Testis (tissue), 3 donors: ENCODE measurements around the gene ZCCHC14. TPM values are rescaled to one million over a fixed set of nuclear protein-coding genes. Genes with fewer than 3 reads are reported as not detected.
A peak's percentile ranks its signal among the peaks of the same experiment; 100 is the strongest.
"Not testable (repeated sequence)": the region's sequence is repeated elsewhere in the genome, so short reads cannot be mapped to it uniquely, and the experiment has no call there.

ENCODE experiments used
- DNase-seq: peaks from one replicate; pipeline ENCODE4 v3.0.0-alpha.2; 2019
- H3K27ac ChIP-seq, 2 donors: fragments of 200-600 bp; sonication (generic); one replicate each; pipeline ENCODE4 v1.5.1; 2019
- H3K27me3 ChIP-seq: fragments of 200-600 bp; sonication (generic); one replicate; pipeline ENCODE4 v1.5.1; 2019
- H3K36me3 ChIP-seq: fragments of 200-600 bp; sonication (generic); one replicate; pipeline ENCODE4 v1.5.1; 2017; ENCODE audit warnings: low read depth; ENCODE audit errors: missing control alignments
- H3K4me1 ChIP-seq: fragments of 200-600 bp; sonication (generic); one replicate; pipeline ENCODE4 v1.5.1; 2019
- H3K4me3 ChIP-seq, 2 donors: fragments of 200-600 bp; sonication (generic); one replicate each; pipeline ENCODE4 v1.5.1; 2017 to 2019
- H3K9me3 ChIP-seq: fragments of 200-600 bp; sonication (generic); one replicate; pipeline ENCODE4 v1.5.1; 2017
- POLR2A ChIP-seq: fragments of 450-650 bp; IDR thresholded peaks from one replicate; pipeline ENCODE4 v1.6.1; 2017; ENCODE audit warnings: antibody characterized with exemption, mild to moderate bottlenecking, moderate library complexity
- WGBS, 2 donors: methylation state at CpG; one replicate each; pipeline ENCODE4 v1.1.5; 2018; 5-methylcytosine and 5-hydroxymethylcytosine counted together
- intact Hi-C: fragments of 100-400 bp; cut with DNase I; formaldehyde crosslinking; loops from one replicate; pipeline ENCODE4 v1.15.1; 2023; ENCODE audit warnings: low total_unique reads
- polyA plus RNA-seq: library from polyadenylated mRNA; stranded (reverse); fragments of 350-450 nt; fragmentation: Illumina TruSeq; extraction: RNeasy Lipid Tissue Mini Kit (QIAGEN cat#74804); gene quantifications from one replicate; pipeline ENCODE4 v1.2.3, GENCODE V29; 2014; ENCODE audit warnings: low read depth, low replicate concordance; ENCODE audit not compliant: insufficient read depth
- total RNA-seq, 2 donors: library from RNA; depleted of rRNA; stranded (reverse); fragments of >200 nt; gene quantifications; one replicate each; pipeline ENCODE4 v1.2.3, GENCODE V29; 2016
- TF ChIP-seq, protein P1 (sequence below), 3 experiments: fragments of 450-650 bp in 2 of 3; fragments of 200-600 bp in 1 of 3; sonication (generic) in 1 of 3; IDR thresholded peaks; one replicate each; pipeline ENCODE4 v1.5.1; 2016 to 2019; ENCODE audit warnings: antibody characterized with exemption in 3 of 3, mild to moderate bottlenecking in 2 of 3, moderate library complexity in 1 of 3

Gene ZCCHC14
- total and polyA plus RNA-seq, 3 donors from 2014 or later = 82.3 to 130 (median 94.0) TPM

- Histone ChIP-seq H3K4me1 (peaks cover 30% of the 10 kb centered on the region), H3K36me3 (no peaks in the 10 kb centered on the region), H3K27me3 (no peaks in the 10 kb centered on the region), H3K9me3 (no peaks in the 10 kb centered on the region), H3K4me3 (no peak overlapping the region), H3K27ac (peak overlapping the region; percentile 95 to 97)
- intact Hi-C loops = no loop called here
- WGBS, 2 donors = 51 to 65% methylated on average over 1 of the region's 1 CpG
- DNase-seq = no peak
- no peak for TF ChIP-seq POLR2A
- TF ChIP-seq, protein P1, sequence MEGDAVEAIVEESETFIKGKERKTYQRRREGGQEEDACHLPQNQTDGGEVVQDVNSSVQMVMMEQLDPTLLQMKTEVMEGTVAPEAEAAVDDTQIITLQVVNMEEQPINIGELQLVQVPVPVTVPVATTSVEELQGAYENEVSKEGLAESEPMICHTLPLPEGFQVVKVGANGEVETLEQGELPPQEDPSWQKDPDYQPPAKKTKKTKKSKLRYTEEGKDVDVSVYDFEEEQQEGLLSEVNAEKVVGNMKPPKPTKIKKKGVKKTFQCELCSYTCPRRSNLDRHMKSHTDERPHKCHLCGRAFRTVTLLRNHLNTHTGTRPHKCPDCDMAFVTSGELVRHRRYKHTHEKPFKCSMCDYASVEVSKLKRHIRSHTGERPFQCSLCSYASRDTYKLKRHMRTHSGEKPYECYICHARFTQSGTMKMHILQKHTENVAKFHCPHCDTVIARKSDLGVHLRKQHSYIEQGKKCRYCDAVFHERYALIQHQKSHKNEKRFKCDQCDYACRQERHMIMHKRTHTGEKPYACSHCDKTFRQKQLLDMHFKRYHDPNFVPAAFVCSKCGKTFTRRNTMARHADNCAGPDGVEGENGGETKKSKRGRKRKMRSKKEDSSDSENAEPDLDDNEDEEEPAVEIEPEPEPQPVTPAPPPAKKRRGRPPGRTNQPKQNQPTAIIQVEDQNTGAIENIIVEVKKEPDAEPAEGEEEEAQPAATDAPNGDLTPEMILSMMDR (IDR thresholded peaks at IDR 0.05) = no peak
Observed at GRCh38 chr16:87388818-87389134, 104.0 kb downstream of the ZCCHC14 start.

GRCh38 chr16:87387942-87388817 lies 104.6 kb downstream of the ZCCHC14 start:
- peak overlapping the region; percentile 95 to 97 for H3K27ac ChIP-seq
- WGBS, 2 donors = 23 to 24% methylated on average over 18 of the region's 18 CpGs
- H3K9me3 ChIP-seq = no peaks in the 10 kb centered on the region
- intact Hi-C loops = no loop called here
- H3K4me1 ChIP-seq = peaks cover 24% of the 10 kb centered on the region
- no peaks in the 10 kb centered on the region for H3K36me3 ChIP-seq
- no peak for TF ChIP-seq POLR2A
- TF ChIP-seq, protein P1 (IDR thresholded peaks at IDR 0.05) = no peak
- no peak overlapping the region for H3K4me3 ChIP-seq
- no peaks in the 10 kb centered on the region for H3K27me3 ChIP-seq
- DNase-seq = peak; percentile 97

- not testable (repeated sequence) for H3K36me3 ChIP-seq, DNase-seq, H3K9me3 ChIP-seq, H3K27me3 ChIP-seq
- Histone ChIP-seq H3K4me3 (peak overlapping the region; percentile 78 to 80), H3K27ac (peak overlapping the region; percentile 80 to 95), H3K4me1 (peaks cover 43% of the 10 kb centered on the region)
- intact Hi-C loops = loop anchor here (5.0 kb wide), 1 partner anchor 68 kb away; the partner anchor contains the start of gene C16orf95
- 74 to 78% methylated on average over 12 of the region's 12 CpGs for WGBS, 2 donors
Observed at GRCh38 chr16:87384875-87385167, 108.0 kb downstream of the ZCCHC14 start.

GRCh38 chr16:87384162-87384874 lies 108.5 kb downstream of the ZCCHC14 start:
- H3K27ac ChIP-seq = peak overlapping the region; percentile 80 to 95
- no peak for DNase-seq
- intact Hi-C loops = loop anchor here (5.0 kb wide), 1 partner anchor 67 kb away; the partner anchor contains the start of gene C16orf95
- no peaks in the 10 kb centered on the region for H3K27me3 ChIP-seq
- TF ChIP-seq POLR2A = no peak
- TF ChIP-seq, protein P1 (IDR thresholded peaks at IDR 0.05) = no peak
- H3K9me3 ChIP-seq = no peaks in the 10 kb centered on the region
- 5 to 11% methylated on average over 13 to 57 of the region's 64 CpGs for WGBS, 2 donors
- H3K4me3 ChIP-seq = peak overlapping the region; percentile 78 to 80
- H3K36me3 ChIP-seq = no peaks in the 10 kb centered on the region
- peaks cover 43% of the 10 kb centered on the region for H3K4me1 ChIP-seq

DNA sequence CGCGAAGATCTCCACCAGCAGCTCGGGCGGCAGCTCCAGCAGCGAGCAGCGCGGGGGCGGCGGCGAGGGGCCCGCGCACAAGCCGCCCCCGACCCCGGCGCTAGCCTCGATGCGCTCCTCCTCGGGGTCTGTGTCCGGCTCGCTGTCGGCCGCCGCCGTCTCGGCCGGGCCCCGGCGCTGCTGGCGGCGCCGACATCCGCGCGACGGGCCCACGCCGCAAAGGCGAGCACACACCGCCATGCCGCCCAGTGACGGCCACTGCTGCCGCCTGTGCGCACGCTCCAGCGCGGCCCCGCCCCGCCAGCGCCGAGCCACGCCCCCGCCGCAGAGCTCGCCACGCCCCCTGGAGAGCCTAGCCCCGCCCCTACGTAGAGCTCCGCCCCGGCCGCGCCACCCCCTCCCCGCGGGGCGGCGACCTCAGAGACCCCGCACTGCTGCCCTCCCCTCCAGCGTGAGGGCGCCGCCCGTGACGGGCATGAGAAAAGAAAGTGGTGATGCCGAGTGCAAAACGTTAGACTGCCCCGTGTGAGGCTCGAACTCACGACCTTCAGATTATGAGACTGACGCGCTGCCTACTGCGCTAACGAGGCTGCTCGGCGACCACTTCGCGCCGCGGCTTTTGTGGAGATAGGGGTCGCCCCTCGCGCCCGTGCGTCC lies 109.2 kb downstream of the ZCCHC14 start, which contains the start of gene FBXO31:
TSS of gene FBXO31 (minus strand) at position 272 of the 657 bp plus-strand sequence. CDS start at position 240, 32 bp downstream.
- 0 to 1% methylated on average over 8 to 65 of the region's 92 CpGs for WGBS, 2 donors
- DNase-seq = peak; percentile 90
- H3K27ac ChIP-seq = peak within 1 kb of the TSS; percentile 90 to 95
- no peaks in the 10 kb centered on the region for H3K27me3 ChIP-seq
- intact Hi-C loops = loop anchor here (5.0 kb wide), 1 partner anchor 66 kb away; the partner anchor contains the start of gene C16orf95
- peak within 1 kb of the TSS; percentile 78 to 80 for H3K4me3 ChIP-seq
- no peaks in the 10 kb centered on the region for H3K9me3 ChIP-seq
- peaks cover 43% of the 10 kb centered on the region for H3K4me1 ChIP-seq
- TF ChIP-seq POLR2A = peak; percentile 88
- TF ChIP-seq, protein P1 (IDR thresholded peaks at IDR 0.05) = no peak
- no peaks in the 10 kb centered on the region for H3K36me3 ChIP-seq
